HEK293T (cell line): ENCODE data around the gene PDE2A.
A peak's percentile ranks its signal among the peaks of the same experiment; 100 is the strongest.

ENCODE experiments used
- CTCF ChIA-PET: fragments of 350-600 bp; formaldehyde crosslinking; extraction: SDS; loops from one replicate; lab custom pipeline; 2021; ENCODE audit warnings: antibody characterized with exemption, inconsistent platforms; lab: Yijun Ruan, JAX
- POLR2A ChIA-PET: fragments of 350-600 bp; formaldehyde crosslinking; extraction: SDS; loops from one replicate; lab custom pipeline; 2020; ENCODE audit warnings: antibody characterized with exemption, inconsistent platforms; lab: Yijun Ruan, JAX
- DNase-seq: peaks from one replicate; pipeline ENCODE4 v3.0.0; 2012; ENCODE audit warnings: mixed read lengths; ENCODE audit errors: extremely low spot score
- ARNT ChIP-seq: fragments of 450-650 bp; IDR thresholded peaks from 2 replicates; pipeline ENCODE4 v1.6.1; 2017; ENCODE audit warnings: mild to moderate bottlenecking
- BHLHE40 ChIP-seq: fragments of 450-650 bp; IDR thresholded peaks from 2 replicates; pipeline ENCODE4 v1.6.1; 2016; ENCODE audit warnings: mild to moderate bottlenecking, moderate library complexity, borderline replicate concordance
- CTBP1 ChIP-seq: fragments of 450-650 bp; IDR thresholded peaks from 2 replicates; pipeline ENCODE4 v1.6.1; 2016; ENCODE audit warnings: borderline replicate concordance
- ELF4 ChIP-seq: fragments of 450-650 bp; IDR thresholded peaks from 2 replicates; pipeline ENCODE4 v1.6.1; 2017; ENCODE audit warnings: antibody characterized with exemption
- FOXA1 ChIP-seq: fragments of 450-650 bp; IDR thresholded peaks from 2 replicates; pipeline ENCODE4 v1.6.1; 2016; ENCODE audit warnings: mild to moderate bottlenecking
- FOXK2 ChIP-seq: fragments of 450-650 bp; IDR thresholded peaks from 2 replicates; pipeline ENCODE4 v1.6.1; 2016; ENCODE audit warnings: mild to moderate bottlenecking
- FOXM1 ChIP-seq: fragments of 450-650 bp; IDR thresholded peaks from 2 replicates; pipeline ENCODE4 v1.6.1; 2017; ENCODE audit warnings: mild to moderate bottlenecking, borderline replicate concordance
- HDGF ChIP-seq: fragments of 450-650 bp; IDR thresholded peaks from 2 replicates; pipeline ENCODE4 v1.6.1; 2017; ENCODE audit warnings: antibody characterized with exemption, borderline replicate concordance
- L3MBTL2 ChIP-seq: fragments of 450-650 bp; conservative IDR thresholded peaks from 2 replicates; pipeline ENCODE4 v1.6.1; 2016; ENCODE audit warnings: mild to moderate bottlenecking
- LEF1 ChIP-seq: fragments of 450-650 bp; IDR thresholded peaks from 2 replicates; pipeline ENCODE4 v1.6.1; 2017; ENCODE audit warnings: mild to moderate bottlenecking, borderline replicate concordance
- NFRKB ChIP-seq: fragments of 450-650 bp; IDR thresholded peaks from 2 replicates; pipeline ENCODE4 v1.6.1; 2016; ENCODE audit warnings: mild to moderate bottlenecking, moderate library complexity
- PKNOX1 ChIP-seq: fragments of 450-650 bp; IDR thresholded peaks from 2 replicates; pipeline ENCODE4 v1.6.1; 2016
- SP1 ChIP-seq: fragments of 450-650 bp; IDR thresholded peaks from 2 replicates; pipeline ENCODE4 v1.6.1; 2017
- SUZ12 ChIP-seq: fragments of 450-650 bp; IDR thresholded peaks from 2 replicates; pipeline ENCODE4 v1.6.1; 2016; ENCODE audit warnings: mild to moderate bottlenecking
- TARDBP ChIP-seq: fragments of 450-650 bp; IDR thresholded peaks from 2 replicates; pipeline ENCODE4 v1.6.1; 2016
- ZNF384 ChIP-seq: fragments of 450-650 bp; IDR thresholded peaks from 2 replicates; pipeline ENCODE4 v1.6.1; 2016

Gene PDE2A

GRCh38 chr11:72688929-72689328 lies 14.7 kb upstream of the PDE2A start:
- POLR2A ChIA-PET: no interaction called here
- CTCF ChIA-PET: no interaction called here
- DNase-seq: no peak
- TF ChIP-seq FOXM1 (no peak), NFRKB (no peak), CTBP1 (no peak), BHLHE40 (no peak)

GRCh38 chr11:72688486-72688885 lies 14.3 kb upstream of the PDE2A start:
- ChIA-PET POLR2A (no interaction called here), CTCF (no interaction called here)
- no peak for DNase-seq
- TF ChIP-seq ARNT (no peak), L3MBTL2 (no peak), TARDBP (no peak), SP1 (no peak), HDGF (no peak), PKNOX1 (no peak), SUZ12 (no peak)

DNA sequence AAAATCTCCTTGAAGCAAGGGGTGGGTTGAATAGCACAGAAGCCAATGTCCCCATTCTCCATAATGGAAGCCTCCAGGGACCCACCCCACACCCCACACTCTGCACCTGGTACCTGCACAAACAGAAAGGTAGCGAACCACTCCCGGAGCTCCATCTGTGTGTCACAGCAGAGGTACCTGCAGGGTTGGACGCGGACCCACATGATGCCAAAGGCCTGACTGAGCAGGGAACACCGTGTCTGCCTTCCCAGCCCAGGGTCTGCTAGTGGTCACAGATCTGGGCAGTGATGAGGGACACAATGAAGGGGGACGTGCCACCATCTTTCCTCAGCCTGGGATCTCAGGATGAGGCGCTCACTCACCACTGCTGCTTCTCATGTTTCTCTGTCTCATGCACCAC lies 13.1 kb upstream of the PDE2A start:
- TF ChIP-seq HDGF (no peak), FOXA1 (no peak), ARNT (no peak), LEF1 (no peak), ZNF384 (no peak), SUZ12 (no peak), CTBP1 (no peak), FOXM1 (no peak), FOXK2 (no peak), ELF4 (no peak), L3MBTL2 (no peak), BHLHE40 (no peak), PKNOX1 (no peak), TARDBP (no peak), NFRKB (no peak), SP1 (no peak)
- no peak for DNase-seq
- ChIA-PET CTCF (no interaction called here), POLR2A (no interaction called here)

DNA sequence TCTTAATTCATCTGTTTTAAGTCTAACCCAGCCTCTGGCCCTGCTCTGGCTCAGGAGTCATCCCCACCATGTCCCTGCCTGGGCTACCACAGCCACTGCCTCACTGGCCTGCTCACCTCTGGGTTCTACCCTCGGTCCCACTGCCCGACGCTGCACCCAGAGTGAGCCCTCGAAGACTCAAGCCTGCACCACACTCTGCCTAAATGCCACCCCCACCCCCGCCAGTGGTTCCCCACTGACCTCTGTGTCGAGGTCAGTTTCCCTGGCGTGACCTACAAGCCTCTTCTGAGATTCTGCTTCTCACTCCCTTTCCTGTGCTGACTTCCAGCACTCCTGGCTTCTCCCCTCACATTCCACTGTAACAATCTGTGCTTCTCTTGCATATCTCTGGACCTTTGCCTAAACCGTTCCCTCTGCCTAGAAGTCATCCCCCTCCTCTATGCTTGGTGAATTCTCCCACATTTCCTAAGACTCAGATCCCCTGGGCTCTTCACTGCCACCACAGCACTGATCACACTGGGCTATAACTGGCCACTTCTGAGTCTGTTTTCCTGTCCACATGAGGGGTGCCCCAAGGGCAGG lies 12.5 kb upstream of the PDE2A start:
- TF ChIP-seq FOXA1: no peak
- no peak for TF ChIP-seq SUZ12
- TF ChIP-seq FOXM1: no peak
- no peak for TF ChIP-seq LEF1
- TF ChIP-seq ELF4: no peak
- no peak for TF ChIP-seq HDGF
- no peak for TF ChIP-seq PKNOX1
- TF ChIP-seq ZNF384: no peak
- no peak for TF ChIP-seq NFRKB
- TF ChIP-seq CTBP1: no peak
- TF ChIP-seq SP1: no peak
- ChIA-PET CTCF (no interaction called here), POLR2A (no interaction called here)
- no peak for DNase-seq

DNA sequence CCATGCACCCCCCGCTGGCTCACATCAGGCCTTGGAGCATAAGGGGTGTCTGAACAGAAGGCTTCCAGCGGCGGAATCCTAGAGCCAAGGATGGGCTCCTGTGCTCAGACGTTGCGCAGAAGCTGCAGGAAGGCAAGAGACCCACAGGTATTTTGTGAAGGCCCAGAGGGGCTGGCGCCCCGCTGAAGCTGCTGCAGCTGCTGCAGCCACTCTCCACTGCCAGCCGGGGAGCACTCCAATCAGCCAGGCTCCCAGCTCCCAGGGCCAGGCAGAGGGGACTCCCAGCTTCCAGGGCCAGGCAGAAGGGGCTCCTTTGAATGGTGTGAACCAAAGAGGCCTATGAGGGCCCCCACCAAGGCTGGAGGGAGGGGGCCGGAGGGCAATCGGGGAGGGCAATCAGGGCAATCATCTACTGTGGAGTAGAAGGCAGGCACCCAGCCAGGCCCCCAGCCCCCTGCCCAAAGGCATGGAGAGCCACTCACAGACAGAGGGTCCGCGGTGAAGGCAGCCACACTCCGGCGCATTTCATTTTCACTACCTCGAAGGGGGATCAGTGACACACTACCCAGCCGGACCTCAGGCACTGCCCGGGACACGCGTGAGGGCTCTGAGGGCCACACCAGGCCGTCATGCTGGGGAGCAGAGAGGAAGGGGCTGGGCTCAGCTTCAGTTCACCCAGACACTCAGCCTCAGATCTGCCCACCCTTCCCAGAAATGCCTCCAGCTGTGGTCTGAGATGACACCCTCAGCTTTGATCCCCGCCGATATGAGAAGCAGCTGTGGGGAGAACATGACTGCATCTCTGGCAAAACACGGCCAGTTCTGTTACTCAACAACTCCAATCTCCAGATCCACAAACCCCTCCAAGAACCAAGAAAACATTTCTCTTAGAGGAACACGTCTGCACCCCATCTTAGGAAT lies 11.6 kb upstream of the PDE2A start:
- DNase-seq: no peak
- TF ChIP-seq CTBP1 (no peak), FOXM1 (no peak), LEF1 (no peak), ZNF384 (no peak), TARDBP (no peak), HDGF (no peak), NFRKB (no peak)
- POLR2A ChIA-PET: no interaction called here
- CTCF ChIA-PET: no interaction called here

- CTCF ChIA-PET: interaction anchor here (0.6 to 5.1 kb wide), 16 partner anchors 9 to 502 kb away, joined by 3 to 33 read pairs (median 6); no protein-coding TSS in a partner anchor
- POLR2A ChIA-PET: interaction anchor here (1.3 kb wide), 1 partner anchor 95 kb away, joined by 4 read pairs; no protein-coding TSS in a partner anchor
- peak; percentile 74 for DNase-seq
- TF ChIP-seq ZNF384 (no peak), L3MBTL2 (no peak), LEF1 (no peak), NFRKB (no peak), SP1 (no peak), CTBP1 (no peak), FOXA1 (no peak), PKNOX1 (no peak), BHLHE40 (no peak), ARNT (no peak), TARDBP (no peak), HDGF (no peak), FOXM1 (no peak), FOXK2 (no peak)
These were observed 10.2 kb upstream of the PDE2A start for GRCh38 chr11:72684236-72684912.
